Caco-2 (cell line): Measurements from ENCODE around the gene SLC38A6. TPM values are rescaled to one million over a fixed set of nuclear protein-coding genes. Genes with fewer than 3 reads are reported as not detected.

ENCODE experiments used
- BruUV-seq: library from RNA; stranded (reverse); fragments of 400-500 nt; replicated peaks from 2 replicates; lab custom pipeline; 2021; lab: Mats Ljungman, UMichigan
- CTCF ChIA-PET: fragments of 300-600 bp; sonication (Branson Sonifier 250); formaldehyde crosslinking; loops from one replicate; lab custom pipeline; 2022; ENCODE audit warnings: antibody characterized with exemption; lab: Charles Lee
- POLR2A ChIA-PET: fragments of 300-600 bp; sonication (Branson Sonifier 250); formaldehyde crosslinking; loops from one replicate; lab custom pipeline; 2022; ENCODE audit warnings: antibody characterized with exemption; lab: Charles Lee
- DNase-seq, 2 experiments: peaks; one replicate each; pipeline versions ENCODE4 v3.0.0 to v3.0.0-alpha.2; 2020 to 2022
- H3K27me3 ChIP-seq: replicated peaks from 2 replicates; pipeline ENCODE4 v1.6.0; 2011; ENCODE audit warnings: low read length; ENCODE audit not compliant: control insufficient read depth, insufficient read depth
- H3K36me3 ChIP-seq: 2 replicates; pipeline ENCODE4 v1.5.1; 2011; ENCODE audit warnings: low read length; ENCODE audit not compliant: control insufficient read depth, insufficient read depth
- H3K4me1 ChIP-seq: fragments of 250-450 bp; sonication (Bioruptor Pico); 2 replicates; pipeline ENCODE4 v1.5.1; 2020; ENCODE audit warnings: mild to moderate bottlenecking
- H3K4me3 ChIP-seq: 2 replicates; pipeline ENCODE4 v1.5.1; 2011; ENCODE audit warnings: low read depth, mild to moderate bottlenecking, control low read depth, low read length
- H3K9me3 ChIP-seq: fragments of 250-450 bp; sonication (Bioruptor Pico); 2 replicates; pipeline ENCODE4 v1.5.1; 2020; ENCODE audit warnings: mild to moderate bottlenecking, moderate library complexity
- H3K27ac Mint-ChIP-seq: one replicate; pipeline ENCODE4 v1.8.0; 2022; ENCODE audit warnings: mixed read lengths; ENCODE audit not compliant: unreplicated experiment
- H3K27me3 Mint-ChIP-seq: one replicate; pipeline ENCODE4 v1.8.0; 2022; ENCODE audit warnings: mixed read lengths; ENCODE audit not compliant: insufficient read depth, unreplicated experiment
- H3K36me3 Mint-ChIP-seq: one replicate; pipeline ENCODE4 v1.8.0; 2022; ENCODE audit warnings: mild to moderate bottlenecking, mixed read lengths; ENCODE audit not compliant: insufficient read depth, unreplicated experiment
- H3K4me1 Mint-ChIP-seq: one replicate; pipeline ENCODE4 v1.8.0; 2022; ENCODE audit warnings: low read depth, mixed read lengths; ENCODE audit not compliant: unreplicated experiment
- H3K4me3 Mint-ChIP-seq: one replicate; pipeline ENCODE4 v1.8.0; 2022; ENCODE audit warnings: mild to moderate bottlenecking, moderate library complexity, mixed read lengths; ENCODE audit not compliant: unreplicated experiment
- H3K9me3 Mint-ChIP-seq: one replicate; pipeline ENCODE4 v1.8.0; 2022; ENCODE audit warnings: mixed read lengths; ENCODE audit not compliant: unreplicated experiment
- intact Hi-C: fragments of 100-400 bp; cut with micrococcal nuclease; formaldehyde crosslinking; loops from one replicate; pipeline ENCODE4 v1.10.0; 2022; ENCODE audit not compliant: unreplicated experiment
- total RNA-seq: library from RNA; stranded (reverse); gene quantifications from 2 replicates; pipeline ENCODE4 v1.2.3, GENCODE V29; 2022
- TF ChIP-seq, protein P1 (sequence below), 2 experiments: fragments of 200-600 bp in 1 of 2; IDR thresholded peaks; 1 replicate in 1 of 2; 2 replicates in 1 of 2; pipeline versions ENCODE4 v1.5.1 to v1.8.0; 2011 to 2022; ENCODE audit warnings: antibody characterized with exemption in 1 of 2, control low read depth in 1 of 2, inconsistent platforms in 1 of 2, low read depth in 1 of 2, low read length in 1 of 2, mild to moderate bottlenecking in 1 of 2, moderate library complexity in 1 of 2; ENCODE audit not compliant: insufficient read depth in 1 of 2, severe bottlenecking in 1 of 2, unreplicated experiment in 1 of 2

The SLC38A6 gene
- total RNA-seq, 1 experiment from 2014 or later: 11.5 TPM

DNA sequence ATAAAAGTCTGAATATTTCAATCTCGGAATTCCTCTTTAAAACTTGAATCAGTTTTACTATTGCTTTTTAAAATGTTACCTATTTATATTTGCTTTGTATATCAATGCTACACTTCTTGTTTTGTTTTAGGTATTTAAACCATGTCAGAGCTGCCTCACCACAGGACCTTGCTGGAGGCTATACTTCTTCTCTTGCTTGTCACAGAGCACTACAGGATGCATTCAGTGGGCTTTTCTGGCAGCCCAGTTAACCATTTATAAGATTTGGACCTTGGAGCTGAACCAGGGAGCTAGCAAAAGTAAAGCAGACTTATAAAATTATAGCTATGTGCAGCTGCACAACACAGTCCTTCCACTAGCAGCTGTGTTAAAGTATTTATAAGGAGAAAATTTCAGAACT is 12.9 kb upstream of the SLC38A6 start:
- Mint-ChIP-seq H3K4me1 (no peaks in the 10 kb centered on the region), H3K27me3 (no peaks in the 10 kb centered on the region), H3K4me3 (no peak overlapping the region), H3K36me3 (peaks cover 7% of the 10 kb centered on the region), H3K9me3 (no peaks in the 10 kb centered on the region), H3K27ac (no peak overlapping the region)
- no peaks in the 10 kb centered on the region for H3K9me3 ChIP-seq
- intact Hi-C loops: no loop called here
- peaks cover 17% of the 10 kb centered on the region for H3K4me1 ChIP-seq
- ChIA-PET CTCF (no interaction called here), POLR2A (no interaction called here)
- no peak for DNase-seq
- no peaks in the 10 kb centered on the region for H3K36me3 ChIP-seq
- H3K27me3 ChIP-seq: no peaks in the 10 kb centered on the region
- H3K4me3 ChIP-seq: no peak overlapping the region
- TF ChIP-seq, protein P1, sequence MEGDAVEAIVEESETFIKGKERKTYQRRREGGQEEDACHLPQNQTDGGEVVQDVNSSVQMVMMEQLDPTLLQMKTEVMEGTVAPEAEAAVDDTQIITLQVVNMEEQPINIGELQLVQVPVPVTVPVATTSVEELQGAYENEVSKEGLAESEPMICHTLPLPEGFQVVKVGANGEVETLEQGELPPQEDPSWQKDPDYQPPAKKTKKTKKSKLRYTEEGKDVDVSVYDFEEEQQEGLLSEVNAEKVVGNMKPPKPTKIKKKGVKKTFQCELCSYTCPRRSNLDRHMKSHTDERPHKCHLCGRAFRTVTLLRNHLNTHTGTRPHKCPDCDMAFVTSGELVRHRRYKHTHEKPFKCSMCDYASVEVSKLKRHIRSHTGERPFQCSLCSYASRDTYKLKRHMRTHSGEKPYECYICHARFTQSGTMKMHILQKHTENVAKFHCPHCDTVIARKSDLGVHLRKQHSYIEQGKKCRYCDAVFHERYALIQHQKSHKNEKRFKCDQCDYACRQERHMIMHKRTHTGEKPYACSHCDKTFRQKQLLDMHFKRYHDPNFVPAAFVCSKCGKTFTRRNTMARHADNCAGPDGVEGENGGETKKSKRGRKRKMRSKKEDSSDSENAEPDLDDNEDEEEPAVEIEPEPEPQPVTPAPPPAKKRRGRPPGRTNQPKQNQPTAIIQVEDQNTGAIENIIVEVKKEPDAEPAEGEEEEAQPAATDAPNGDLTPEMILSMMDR (IDR thresholded peaks at IDR 0.05; ENCODE audit: insufficient read depth in 1 of 2, low read depth in 1 of 2, low read length in 1 of 2, severe bottlenecking in 1 of 2, unreplicated experiment in 1 of 2): no peak
- no TSS peak for BruUV-seq

DNA sequence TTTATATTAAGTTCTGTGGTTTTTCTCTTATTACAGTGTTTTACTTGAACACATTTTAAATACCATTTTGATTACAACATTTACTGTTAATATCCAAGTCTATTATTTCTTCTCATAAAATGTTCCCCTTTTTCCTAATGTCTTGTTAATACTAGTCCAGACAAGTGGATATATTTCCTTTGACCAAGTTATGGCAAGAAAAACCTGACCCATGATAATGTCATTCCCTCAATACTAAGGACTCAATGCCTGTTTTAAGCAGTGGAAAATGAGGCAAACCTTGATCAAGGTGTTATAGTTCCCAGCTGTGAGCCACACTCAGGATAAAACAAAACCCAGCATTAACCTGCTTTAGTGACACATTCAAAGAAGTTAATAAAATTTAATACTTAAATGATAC is 12.4 kb upstream of the SLC38A6 start:
- Mint-ChIP-seq H3K27ac (no peak overlapping the region), H3K9me3 (no peaks in the 10 kb centered on the region), H3K36me3 (peaks cover 8% of the 10 kb centered on the region), H3K27me3 (no peaks in the 10 kb centered on the region), H3K4me1 (no peaks in the 10 kb centered on the region), H3K4me3 (no peak overlapping the region)
- intact Hi-C loops: no loop called here
- TF ChIP-seq, protein P1 (IDR thresholded peaks at IDR 0.05; ENCODE audit: insufficient read depth in 1 of 2, low read depth in 1 of 2, low read length in 1 of 2, severe bottlenecking in 1 of 2, unreplicated experiment in 1 of 2): no peak
- ChIA-PET POLR2A (no interaction called here), CTCF (no interaction called here)
- BruUV-seq: no TSS peak
- no peaks in the 10 kb centered on the region for H3K27me3 ChIP-seq
- H3K36me3 ChIP-seq: no peaks in the 10 kb centered on the region
- DNase-seq: no peak
- no peaks in the 10 kb centered on the region for H3K9me3 ChIP-seq
- peaks cover 13% of the 10 kb centered on the region for H3K4me1 ChIP-seq
- H3K4me3 ChIP-seq: no peak overlapping the region

DNA sequence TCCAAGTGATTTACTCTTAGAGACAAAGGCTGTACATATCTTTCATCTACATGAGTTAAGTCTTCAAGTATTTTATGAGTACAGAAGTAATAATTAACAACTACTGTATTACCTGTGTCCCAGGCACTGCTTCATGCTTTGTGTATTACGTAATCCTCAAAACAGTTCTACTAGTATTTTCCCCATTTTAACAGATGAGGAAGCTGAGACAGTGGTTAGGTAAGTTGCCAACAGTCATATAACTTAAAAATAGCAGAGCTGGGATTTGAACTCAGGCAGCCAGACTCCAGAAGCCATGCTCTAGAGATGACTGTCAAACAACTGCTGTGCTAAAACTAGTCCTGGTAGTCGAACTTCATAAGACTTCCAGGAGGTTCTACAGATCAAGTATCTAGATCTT is 10.9 kb upstream of the SLC38A6 start:
- no peaks in the 10 kb centered on the region for H3K9me3 ChIP-seq
- ChIA-PET POLR2A (no interaction called here), CTCF (no interaction called here)
- H3K27me3 ChIP-seq: no peaks in the 10 kb centered on the region
- no peaks in the 10 kb centered on the region for H3K36me3 ChIP-seq
- TF ChIP-seq, protein P1 (IDR thresholded peaks at IDR 0.05; ENCODE audit: insufficient read depth in 1 of 2, low read depth in 1 of 2, low read length in 1 of 2, severe bottlenecking in 1 of 2, unreplicated experiment in 1 of 2): no peak
- H3K27me3 Mint-ChIP-seq: no peaks in the 10 kb centered on the region
- H3K9me3 Mint-ChIP-seq: no peaks in the 10 kb centered on the region
- H3K4me1 Mint-ChIP-seq: no peaks in the 10 kb centered on the region
- peaks cover 4% of the 10 kb centered on the region; the same call in 1 of the 2 replicates for H3K4me1 ChIP-seq
- H3K36me3 Mint-ChIP-seq: peaks cover 8% of the 10 kb centered on the region
- no peak overlapping the region for H3K4me3 ChIP-seq
- intact Hi-C loops: no loop called here
- no peak overlapping the region for H3K4me3 Mint-ChIP-seq
- H3K27ac Mint-ChIP-seq: no peak overlapping the region
- BruUV-seq: no TSS peak
- no peak for DNase-seq
